ENCODE measurements around the gene SLC9A6.
"Not testable (repeated sequence)": the region's sequence is repeated elsewhere in the genome, so short reads cannot be mapped to it uniquely, and the experiment has no call there.

SLC9A6 gene

GRCh38 chrX:136030303-136031191, 45.3 kb downstream of the SLC9A6 start:
- no peak for DNase-seq

GRCh38 chrX:136031626-136032025, 46.4 kb downstream of the SLC9A6 start:
- DNase-seq, result no peak

GRCh38 chrX:136032370-136032769, 47.1 kb downstream of the SLC9A6 start:
- no peak for DNase-seq

- DNase-seq, result no peak
Measured at GRCh38 chrX:136034668-136035067, 49.4 kb downstream of the SLC9A6 start.

GRCh38 chrX:136035663-136036062, 50.4 kb downstream of the SLC9A6 start:
- no peak for DNase-seq

GRCh38 chrX:136039485-136039884, 54.2 kb downstream of the SLC9A6 start:
- DNase-seq, result no peak

GRCh38 chrX:136039968-136040367, 54.7 kb downstream of the SLC9A6 start:
- no peak for DNase-seq

GRCh38 chrX:136041254-136041812, 56.1 kb downstream of the SLC9A6 start:
- no peak for DNase-seq

GRCh38 chrX:136045008-136045407, 59.8 kb downstream of the SLC9A6 start:
- no peak for DNase-seq

- no peak for DNase-seq
Measured at GRCh38 chrX:136046295-136047015, 61.2 kb downstream of the SLC9A6 start.

GRCh38 chrX:136047016-136047642, 61.9 kb downstream of the SLC9A6 start:
- no peak for DNase-seq

- no peak for DNase-seq
Measured at GRCh38 chrX:136047969-136048368, 62.7 kb downstream of the SLC9A6 start.

GRCh38 chrX:136048446-136048845, 63.2 kb downstream of the SLC9A6 start:
- no peak for DNase-seq

GRCh38 chrX:136049608-136050007, 64.4 kb downstream of the SLC9A6 start:
- no peak for DNase-seq

GRCh38 chrX:136050875-136051274, 65.6 kb downstream of the SLC9A6 start:
- DNase-seq, result not testable (repeated sequence)

- no peak for DNase-seq
Measured at GRCh38 chrX:136051611-136052010, 66.4 kb downstream of the SLC9A6 start.

GRCh38 chrX:136055651-136056221, 70.5 kb downstream of the SLC9A6 start:
- DNase-seq, result no peak

GRCh38 chrX:136057567-136057966, 72.3 kb downstream of the SLC9A6 start:
- no peak for DNase-seq

GRCh38 chrX:136059350-136059749, 74.1 kb downstream of the SLC9A6 start:
- no peak for DNase-seq

GRCh38 chrX:136061286-136061685, 76.1 kb downstream of the SLC9A6 start:
- DNase-seq, result no peak

GRCh38 chrX:136061696-136062095, 76.5 kb downstream of the SLC9A6 start:
- DNase-seq, result no peak

GRCh38 chrX:136063340-136064079, 78.3 kb downstream of the SLC9A6 start:
- DNase-seq, result peak; percentile 37

All from NCI-H82 (cell line).